Muscle of arm (tissue), 12 donors: ENCODE measurements around the gene EHMT1. TPM values are rescaled to one million over a fixed set of nuclear protein-coding genes. Genes with fewer than 3 reads are reported as not detected.
A peak's percentile ranks its signal among the peaks of the same experiment; 100 is the strongest.
"Not testable (repeated sequence)": the region's sequence is repeated elsewhere in the genome, so short reads cannot be mapped to it uniquely, and the experiment has no call there.

Source experiments
- DNase-seq: peaks from one replicate; pipeline ENCODE4 v3.0.0-alpha.2; 2013
- polyA plus RNA-seq, 12 donors: library from polyadenylated mRNA; unstranded; fragments of 120-200 nt; gene quantifications; one replicate each; pipeline ENCODE4 v1.2.1, GENCODE V29; 2013; ENCODE audit not compliant: insufficient read length in 12 of 12

The EHMT1 gene
- polyA plus RNA-seq, 12 donors: 36.6 to 71.7 (median 43.4) TPM; not detected in 1

- DNase-seq: no peak
Measured at GRCh38 chr9:137759649-137760321, 141.0 kb downstream of the EHMT1 start.

GRCh38 chr9:137760426-137760825 is 141.6 kb downstream of the EHMT1 start:
- no peak for DNase-seq

GRCh38 chr9:137761032-137761431 is 142.2 kb downstream of the EHMT1 start:
- no peak for DNase-seq

GRCh38 chr9:137761793-137762192 is 143.0 kb downstream of the EHMT1 start:
- DNase-seq: no peak

- DNase-seq: peak; percentile 45
Measured at GRCh38 chr9:137762414-137763061, 143.7 kb downstream of the EHMT1 start.

DNA sequence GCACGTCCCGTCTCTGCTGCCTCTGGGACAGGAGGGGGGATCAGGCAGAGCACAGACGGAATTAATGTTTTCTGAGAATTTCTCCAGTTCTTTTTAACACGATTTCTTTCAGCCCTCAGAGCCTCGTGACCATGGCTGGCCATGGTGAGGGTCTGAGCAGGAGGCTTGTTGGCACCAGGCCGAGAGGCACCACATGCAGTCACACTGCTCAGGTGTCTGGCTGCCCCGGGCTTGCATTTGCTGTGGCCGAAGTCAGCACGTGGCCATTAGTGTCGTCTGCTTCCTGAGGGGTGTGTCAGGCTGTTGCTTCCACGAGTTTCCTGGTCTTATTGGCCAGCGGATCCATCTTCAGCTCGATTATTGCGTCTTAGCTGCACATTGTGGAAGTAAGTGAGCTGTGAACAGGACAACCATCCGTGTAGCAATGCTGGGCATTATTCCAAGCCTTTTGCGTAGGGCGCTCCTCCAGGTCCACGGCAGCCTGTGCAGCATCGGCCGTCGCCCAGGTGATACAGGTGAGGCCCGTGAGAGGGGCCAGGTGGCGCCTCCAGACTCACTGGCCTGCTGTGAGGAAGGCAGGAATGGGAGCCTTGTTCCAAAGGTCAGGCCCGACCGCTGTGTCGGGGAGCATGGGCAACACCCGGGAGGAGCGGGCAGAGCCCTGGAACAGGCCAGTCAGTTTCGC is 144.6 kb downstream of the EHMT1 start:
- DNase-seq: no peak

- no peak for DNase-seq
Measured at GRCh38 chr9:137764171-137764671, 145.4 kb downstream of the EHMT1 start.

- DNase-seq: no peak
Measured at GRCh38 chr9:137764981-137765380, 146.2 kb downstream of the EHMT1 start.

GRCh38 chr9:137765536-137765935 is 146.7 kb downstream of the EHMT1 start:
- no peak for DNase-seq

DNA sequence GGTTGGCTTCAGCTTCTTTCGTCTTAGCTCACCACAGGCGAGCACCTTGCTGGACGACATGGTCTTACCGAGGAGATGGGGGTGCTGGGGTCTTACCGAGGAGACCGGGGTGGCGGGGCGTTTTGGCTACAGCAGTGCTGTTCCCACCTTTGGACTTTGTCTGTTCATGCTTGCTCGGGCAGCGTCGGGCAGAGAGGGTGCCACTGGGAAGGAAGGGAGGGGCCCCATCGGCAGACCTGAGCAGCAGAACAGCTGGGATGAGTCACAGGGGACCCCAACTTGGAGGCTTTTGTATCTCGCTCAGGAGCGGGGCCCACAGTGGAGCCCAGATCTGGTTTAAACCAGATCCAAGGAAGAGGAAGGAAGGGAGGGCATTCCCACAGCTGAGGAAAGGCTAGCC is 152.8 kb downstream of the EHMT1 start:
- no peak for DNase-seq

- no peak for DNase-seq
Measured at GRCh38 chr9:137772281-137772873, 153.6 kb downstream of the EHMT1 start.

DNA sequence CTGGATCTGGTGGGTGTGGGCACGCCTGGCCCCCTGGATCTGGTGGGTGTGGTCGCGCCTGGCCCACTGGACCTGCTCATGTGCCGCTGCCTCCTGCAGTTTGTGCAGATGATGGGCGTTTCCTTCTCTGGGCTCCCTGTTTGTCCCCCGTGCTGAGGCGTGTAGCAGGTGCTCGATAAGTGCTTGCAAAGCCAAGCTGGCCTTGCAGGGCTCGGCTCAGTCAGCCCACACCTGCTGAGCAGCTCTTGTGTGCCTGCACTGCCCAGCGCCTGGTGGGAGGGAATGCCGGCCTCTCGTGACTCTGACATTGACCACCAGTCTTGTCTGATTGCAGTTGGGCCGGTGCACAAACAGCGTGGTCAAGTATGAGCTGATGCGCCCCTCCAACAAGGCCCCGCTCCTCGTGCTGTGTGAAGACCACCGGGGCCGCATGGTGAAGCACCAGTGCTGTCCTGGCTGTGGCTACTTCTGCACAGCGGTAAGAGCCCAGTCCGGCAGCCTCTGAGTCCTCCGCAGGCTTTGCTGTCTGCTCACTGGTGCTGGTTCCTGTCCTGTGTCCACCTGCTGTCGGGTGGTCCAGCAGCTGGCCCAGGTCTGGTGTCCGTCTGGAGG is 156.1 kb downstream of the EHMT1 start:
- no peak for DNase-seq

GRCh38 chr9:137776306-137776995 is 157.6 kb downstream of the EHMT1 start:
- no peak for DNase-seq

DNA sequence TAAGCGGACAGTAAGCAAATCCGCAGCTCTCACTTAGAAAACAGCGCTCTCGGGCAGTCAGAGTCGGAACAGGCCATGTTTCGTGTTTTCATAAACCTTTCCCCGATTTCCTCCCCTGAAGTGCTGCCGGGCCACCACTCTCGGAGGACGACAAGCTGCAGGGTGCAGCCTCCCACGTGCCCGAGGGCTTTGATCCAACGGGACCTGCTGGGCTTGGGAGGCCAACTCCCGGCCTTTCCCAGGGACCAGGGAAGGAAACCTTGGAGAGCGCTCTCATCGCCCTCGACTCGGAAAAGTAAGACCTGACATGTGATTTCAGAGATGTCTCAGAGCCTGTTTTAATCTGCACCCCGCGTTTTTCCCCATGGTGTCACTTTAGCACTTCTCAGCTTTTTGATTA is 159.0 kb downstream of the EHMT1 start:
- no peak for DNase-seq

DNA sequence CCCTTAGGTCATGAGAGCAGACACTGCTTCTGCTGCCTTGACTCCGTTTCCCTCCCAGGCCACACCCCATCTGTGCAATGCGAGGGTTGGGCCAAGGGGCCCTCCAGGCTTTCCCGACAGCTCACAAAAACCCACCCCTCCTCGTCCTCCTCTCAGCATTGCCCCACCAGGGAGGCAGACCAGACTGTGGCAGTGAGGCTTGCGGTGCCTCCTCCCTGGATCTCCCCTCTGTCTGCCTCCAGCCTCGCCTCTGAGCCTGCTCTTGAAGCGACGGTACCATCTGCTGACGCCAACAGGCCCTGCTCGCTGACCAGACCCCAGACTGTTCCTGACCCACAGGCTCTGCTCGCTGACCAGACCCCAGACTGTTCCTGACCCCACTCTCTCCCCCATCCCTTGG is 159.5 kb downstream of the EHMT1 start:
- no peak for DNase-seq

GRCh38 chr9:137778914-137779313 is 160.1 kb downstream of the EHMT1 start:
- DNase-seq: no peak

- not testable (repeated sequence) for DNase-seq
Measured at GRCh38 chr9:137780031-137780430, 161.2 kb downstream of the EHMT1 start.

DNA sequence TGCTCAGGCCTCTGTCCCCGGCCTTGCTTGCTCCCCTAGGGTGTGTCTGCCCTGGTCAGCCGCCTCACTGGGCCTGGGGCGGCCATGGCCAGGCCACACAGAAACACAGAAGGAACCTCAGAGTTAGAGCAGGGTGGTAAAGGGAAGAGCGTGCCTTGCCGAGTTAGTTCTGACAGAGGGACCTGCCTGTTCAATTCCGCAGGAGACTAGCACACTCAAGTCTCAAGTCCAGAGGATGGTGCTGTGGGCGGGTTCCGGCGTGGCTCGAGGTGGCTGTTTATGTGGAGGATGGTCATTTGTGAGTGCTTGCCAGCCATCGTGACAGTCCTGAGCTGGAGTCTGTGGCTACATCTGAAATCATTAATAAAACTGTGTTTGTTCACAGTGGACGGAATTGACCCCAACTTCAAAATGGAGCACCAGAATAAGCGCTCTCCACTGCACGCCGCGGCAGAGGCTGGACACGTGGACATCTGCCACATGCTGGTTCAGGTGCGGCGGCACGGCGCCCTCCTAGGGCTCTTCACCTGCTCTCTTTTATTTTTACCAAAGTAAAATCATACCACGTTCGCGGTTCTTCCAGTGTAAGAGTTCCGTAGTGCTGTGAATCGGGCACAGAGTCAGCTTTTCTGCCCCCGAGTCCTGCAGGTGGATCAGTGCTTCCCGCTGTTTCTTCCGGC is 163.2 kb downstream of the EHMT1 start:
- no peak for DNase-seq

GRCh38 chr9:137783521-137783920 is 164.7 kb downstream of the EHMT1 start:
- no peak for DNase-seq

- DNase-seq: no peak
Measured at GRCh38 chr9:137784046-137784445, 165.2 kb downstream of the EHMT1 start.
